ENCODE measurements around the gene CFAP61.

The CFAP61 gene

GRCh38 chr20:20363434-20363798, 311.1 kb downstream of the CFAP61 start:
- H3K4me3 ChIP-seq (ENCODE audit: low read depth, low read length) = no peak overlapping the region

DNA sequence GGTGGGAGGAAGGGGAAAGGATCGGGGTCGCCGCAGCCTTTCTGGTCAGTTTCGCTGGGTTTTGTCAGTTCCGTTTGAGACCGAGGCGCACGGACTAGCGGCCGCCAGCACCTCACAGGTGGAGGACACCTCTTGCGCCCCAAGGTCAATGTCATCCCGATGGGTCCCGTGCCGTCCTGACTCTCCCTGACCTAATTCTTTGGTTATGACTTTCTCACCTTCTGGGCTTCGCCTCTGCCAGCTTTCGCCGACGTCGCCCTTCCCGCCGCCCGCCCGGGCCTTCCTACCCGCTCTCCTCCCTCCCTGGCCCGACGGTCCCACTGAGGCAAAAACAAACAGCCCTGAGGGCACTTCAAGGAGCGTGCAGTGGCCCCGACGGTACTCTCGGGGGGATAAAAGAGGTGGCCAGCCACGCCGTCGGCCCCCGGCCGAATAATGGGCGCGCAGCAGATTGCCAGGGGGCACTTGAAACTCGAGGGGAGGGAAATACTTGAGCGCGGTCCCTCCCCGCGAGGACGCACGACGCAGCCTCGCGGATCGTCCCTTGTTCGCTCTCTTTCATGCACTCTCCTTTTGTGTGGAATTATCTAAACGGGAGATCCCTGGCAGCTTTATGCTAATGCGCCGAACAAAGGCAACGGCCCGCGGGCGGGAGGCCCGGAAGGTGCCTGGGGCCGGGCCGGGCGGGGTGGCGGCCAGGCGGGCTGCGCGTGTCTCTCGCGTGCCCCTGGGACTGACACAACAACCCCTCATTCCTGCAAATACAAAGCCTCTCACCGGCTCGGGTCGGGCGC, 311.7 kb downstream of the CFAP61 start:
- H3K4me3 ChIP-seq (ENCODE audit: low read depth, low read length) = no peak overlapping the region
- no peak for DNase-seq (ENCODE audit: low read depth)
- TF ChIP-seq, protein P1, sequence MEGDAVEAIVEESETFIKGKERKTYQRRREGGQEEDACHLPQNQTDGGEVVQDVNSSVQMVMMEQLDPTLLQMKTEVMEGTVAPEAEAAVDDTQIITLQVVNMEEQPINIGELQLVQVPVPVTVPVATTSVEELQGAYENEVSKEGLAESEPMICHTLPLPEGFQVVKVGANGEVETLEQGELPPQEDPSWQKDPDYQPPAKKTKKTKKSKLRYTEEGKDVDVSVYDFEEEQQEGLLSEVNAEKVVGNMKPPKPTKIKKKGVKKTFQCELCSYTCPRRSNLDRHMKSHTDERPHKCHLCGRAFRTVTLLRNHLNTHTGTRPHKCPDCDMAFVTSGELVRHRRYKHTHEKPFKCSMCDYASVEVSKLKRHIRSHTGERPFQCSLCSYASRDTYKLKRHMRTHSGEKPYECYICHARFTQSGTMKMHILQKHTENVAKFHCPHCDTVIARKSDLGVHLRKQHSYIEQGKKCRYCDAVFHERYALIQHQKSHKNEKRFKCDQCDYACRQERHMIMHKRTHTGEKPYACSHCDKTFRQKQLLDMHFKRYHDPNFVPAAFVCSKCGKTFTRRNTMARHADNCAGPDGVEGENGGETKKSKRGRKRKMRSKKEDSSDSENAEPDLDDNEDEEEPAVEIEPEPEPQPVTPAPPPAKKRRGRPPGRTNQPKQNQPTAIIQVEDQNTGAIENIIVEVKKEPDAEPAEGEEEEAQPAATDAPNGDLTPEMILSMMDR (conservative IDR thresholded peaks at IDR 0.05; ENCODE audit: low read depth, low read length) = no peak

More at GRCh38 chr20:20363434-20363798, 311.1 kb downstream of the CFAP61 start:
- no peak for DNase-seq (ENCODE audit: low read depth)
- TF ChIP-seq, protein P1 (conservative IDR thresholded peaks at IDR 0.05; ENCODE audit: low read depth, low read length) = no peak

DNA sequence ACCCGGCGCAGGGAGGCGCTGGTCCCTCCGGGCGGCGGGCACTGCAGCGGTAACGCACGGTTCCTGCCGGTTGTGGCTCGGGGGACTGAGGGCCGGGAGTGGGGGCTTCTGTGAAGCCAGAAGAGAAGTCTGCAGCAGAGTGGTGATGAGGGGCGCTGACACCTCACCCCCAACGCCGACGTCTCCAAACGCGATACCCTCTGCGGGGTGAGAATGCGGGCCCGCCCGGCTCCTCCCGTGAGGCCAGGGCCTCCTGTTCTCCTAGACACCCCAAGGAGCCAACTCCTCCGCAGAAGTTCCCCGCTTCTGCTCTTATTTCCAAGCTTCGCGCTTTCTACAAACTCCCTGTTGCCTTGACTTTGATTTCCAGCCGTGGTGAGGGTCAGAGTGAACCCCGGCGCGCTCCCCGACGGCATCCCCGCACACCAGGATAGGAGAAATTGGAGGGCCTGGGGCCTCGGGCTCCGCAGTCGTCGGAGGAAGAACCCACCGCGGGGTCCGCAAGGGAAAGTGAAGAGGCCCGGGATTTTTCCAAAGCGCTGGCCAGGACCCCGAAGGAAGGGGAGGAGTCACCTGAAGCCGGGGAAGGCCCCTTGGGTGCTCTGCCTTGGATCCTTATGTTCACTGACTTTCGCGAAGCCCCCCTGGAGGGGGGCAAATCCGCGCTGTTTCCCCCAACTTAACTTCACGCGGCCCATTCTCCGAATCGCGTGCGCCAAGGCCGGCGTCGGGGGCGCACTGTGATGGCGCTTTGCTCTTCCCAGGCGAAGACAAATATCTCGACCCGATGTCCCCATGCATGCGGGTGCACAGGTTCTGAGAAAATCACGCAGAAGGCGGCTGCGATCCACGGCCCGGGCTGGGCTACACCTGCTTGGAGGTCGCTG, 312.5 kb downstream of the CFAP61 start:
- no peak for DNase-seq (ENCODE audit: low read depth)
- no peak overlapping the region for H3K4me3 ChIP-seq (ENCODE audit: low read depth, low read length)

DNA sequence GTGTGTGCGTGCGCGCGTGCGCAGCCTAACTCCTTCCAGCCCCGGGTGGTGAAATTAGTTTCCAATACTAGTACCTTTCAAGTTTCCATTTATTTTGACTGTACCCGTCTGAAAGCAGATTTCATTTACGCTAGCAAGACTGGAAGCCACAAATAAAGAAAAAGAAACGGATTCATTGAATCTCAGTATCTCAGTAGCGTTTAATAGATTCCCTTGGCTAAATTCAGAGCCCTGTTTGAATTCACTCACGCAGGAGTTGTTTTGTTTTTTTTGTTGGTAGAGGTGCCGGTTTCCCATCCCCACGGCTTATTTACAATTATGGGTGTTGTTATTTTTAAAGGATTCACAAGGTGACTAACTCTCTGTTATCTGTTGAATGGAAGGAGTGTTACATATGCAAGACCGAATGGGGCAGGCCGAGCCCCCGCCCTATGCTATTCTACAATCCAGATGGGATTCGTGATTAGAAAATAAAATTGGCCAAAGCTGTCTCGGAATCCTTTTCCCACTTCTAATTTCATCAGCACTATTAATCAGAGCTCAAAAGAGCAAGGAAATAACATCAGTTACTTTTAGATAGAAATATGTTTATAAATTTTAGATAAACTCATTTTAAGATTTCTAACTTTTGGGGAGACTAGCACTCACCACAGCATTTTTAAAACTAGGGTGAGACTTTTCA, 313.3 kb downstream of the CFAP61 start:
- no peak for DNase-seq (ENCODE audit: low read depth)
- TF ChIP-seq, protein P1 (conservative IDR thresholded peaks at IDR 0.05; ENCODE audit: low read depth, low read length) = no peak
- no peak overlapping the region for H3K4me3 ChIP-seq (ENCODE audit: low read depth, low read length)

More for the DNA sequence above, 312.5 kb downstream of the CFAP61 start:
- TF ChIP-seq, protein P1 (conservative IDR thresholded peaks at IDR 0.05; ENCODE audit: low read depth, low read length) = no peak

- H3K4me3 ChIP-seq (ENCODE audit: low read depth, low read length) = no peak overlapping the region
- TF ChIP-seq, protein P1 (conservative IDR thresholded peaks at IDR 0.05; ENCODE audit: low read depth, low read length) = no peak
Measured at GRCh38 chr20:20366551-20366875, 314.2 kb downstream of the CFAP61 start.

GRCh38 chr20:20366876-20367574, 314.7 kb downstream of the CFAP61 start:
- TF ChIP-seq, protein P1 (conservative IDR thresholded peaks at IDR 0.05; ENCODE audit: low read depth, low read length) = no peak
- no peak overlapping the region for H3K4me3 ChIP-seq (ENCODE audit: low read depth, low read length)
- no peak for DNase-seq (ENCODE audit: low read depth)

More at GRCh38 chr20:20366551-20366875, 314.2 kb downstream of the CFAP61 start:
- no peak for DNase-seq (ENCODE audit: low read depth)

All from choroid plexus epithelial cell (primary cell).